HepG2 (cell line): ENCODE data around the gene MTUS2. TPM values are rescaled to one million over a fixed set of nuclear protein-coding genes. Genes with fewer than 3 reads are reported as not detected.

Experiments used
- ATAC-seq: fragments of 200-7000 bp; cut with Tn5 transposase; 3 replicates; pipeline ENCODE4 v1.9.1; 2020; ENCODE audit warnings: mild to moderate bottlenecking, moderate library complexity
- BruUV-seq: library from RNA; stranded (reverse); fragments of 400-500 nt; replicated peaks from 2 replicates; lab custom pipeline; 2021; lab: Mats Ljungman, UMichigan
- CTCF ChIA-PET: fragments of 300-600 bp; formaldehyde crosslinking; extraction: SDS; loops from one replicate; lab custom pipeline; 2021; ENCODE audit warnings: low total read pairs, inconsistent platforms, low intra/inter-chr PET ratio; lab: Yijun Ruan, JAX
- POLR2A ChIA-PET: fragments of 350-600 bp; sonication (Branson Sonifier 250); formaldehyde crosslinking; loops from one replicate; lab custom pipeline; 2020; ENCODE audit warnings: antibody characterized with exemption, inconsistent platforms; lab: Yijun Ruan, JAX
- DNase-seq: peaks from one replicate; pipeline ENCODE4 v3.0.0-alpha.2; 2015; ENCODE audit warnings: low spot score
- FAIRE-seq: peaks from 3 replicates; lab custom pipeline; 2011; peaks lifted over from hg19 to GRCh38; lab: Jason Lieb, UNC
- H2AFZ ChIP-seq: one replicate; pipeline ENCODE4 v1.6.1; 2011; ENCODE audit warnings: low read length, inconsistent platforms
- H3K27ac ChIP-seq: fragments of 300-600 bp; 3 replicates; pipeline ENCODE4 v1.8.0; 2011; ENCODE audit warnings: mixed run types, mild to moderate bottlenecking, mixed read lengths, low read length, inconsistent platforms; ENCODE audit not compliant: insufficient read depth; ENCODE audit errors: extremely low read length
- H3K27me3 ChIP-seq, 2 experiments: fragments of 200-600 bp in 1 of 2; 2 replicates in 1 of 2; 3 replicates in 1 of 2; pipeline versions ENCODE4 v1.6.0 to v1.8.0; 2011; ENCODE audit warnings: low read length in 2 of 2, mild to moderate bottlenecking in 2 of 2, moderate library complexity in 2 of 2, inconsistent platforms in 1 of 2; ENCODE audit not compliant: insufficient read depth in 2 of 2, control insufficient read depth in 1 of 2
- H3K36me3 ChIP-seq, 2 experiments: fragments of 200-600 bp in 1 of 2; replicated peaks in 1 of 2; 2 replicates in 1 of 2; 3 replicates in 1 of 2; pipeline versions ENCODE4 v1.5.1 to v1.8.0; 2011; ENCODE audit warnings: low read length in 2 of 2, inconsistent platforms in 1 of 2; ENCODE audit not compliant: insufficient read depth in 2 of 2, control insufficient read depth in 1 of 2
- H3K4me1 ChIP-seq: 2 replicates; pipeline ENCODE4 v1.5.1; 2012; ENCODE audit warnings: low read length, inconsistent platforms; ENCODE audit not compliant: insufficient read depth
- H3K4me2 ChIP-seq: 2 replicates; pipeline ENCODE4 v1.6.0; 2011; ENCODE audit warnings: low read depth, low read length, inconsistent platforms
- H3K4me3 ChIP-seq, 3 experiments: fragments of 200-600 bp in 1 of 3; sonication (generic), shearing (Covaris generic) in 1 of 3; replicated peaks in 1 of 3; 2 replicates each; pipeline ENCODE4 v1.5.1; 2011 to 2016; ENCODE audit warnings: low read length in 3 of 3, inconsistent platforms in 2 of 3, low read depth in 2 of 3, mild to moderate bottlenecking in 2 of 3, control low read depth in 1 of 3, mixed read lengths in 1 of 3; ENCODE audit not compliant: insufficient read depth in 1 of 3
- H3K79me2 ChIP-seq: one replicate; pipeline ENCODE4 v1.6.1; 2011; ENCODE audit warnings: low read length, inconsistent platforms; ENCODE audit not compliant: insufficient read depth
- H3K9ac ChIP-seq: 2 replicates; pipeline ENCODE4 v1.6.0; 2011; ENCODE audit warnings: mild to moderate bottlenecking, low read depth, low read length, inconsistent platforms; ENCODE audit not compliant: insufficient read depth
- H3K9me3 ChIP-seq: 2 replicates; pipeline ENCODE4 v1.5.1; 2012; ENCODE audit warnings: mild to moderate bottlenecking, low read length
- H4K20me1 ChIP-seq: 2 replicates; pipeline ENCODE4 v1.6.0; 2011; ENCODE audit warnings: inconsistent platforms, mild to moderate bottlenecking, low read length, moderate library complexity; ENCODE audit not compliant: insufficient read depth
- BRCA1 ChIP-seq: sonication (generic); formaldehyde crosslinking; IDR thresholded peaks from 2 replicates; pipeline ENCODE4 v1.4.0; 2020; ENCODE audit warnings: missing genetic modification reagents
- CBFB ChIP-seq: sonication (generic); formaldehyde crosslinking; IDR thresholded peaks from 2 replicates; pipeline ENCODE4 v1.4.0; 2020; ENCODE audit warnings: missing genetic modification reagents
- CBX1 ChIP-seq: IDR thresholded peaks from one replicate; pipeline ENCODE4 v1.6.1; 2016; ENCODE audit warnings: antibody characterized with exemption, low read depth
- MED1 ChIP-seq: sonication (generic); formaldehyde crosslinking; IDR thresholded peaks from 2 replicates; pipeline ENCODE4 v1.4.0; 2020; ENCODE audit warnings: missing genetic modification reagents
- SNAI1 ChIP-seq: sonication (generic); formaldehyde crosslinking; IDR thresholded peaks from 2 replicates; pipeline ENCODE4 v1.5.0; 2020; ENCODE audit warnings: mild to moderate bottlenecking, missing genetic modification reagents, borderline replicate concordance
- SPEN ChIP-seq: sonication (generic); formaldehyde crosslinking; IDR thresholded peaks from 2 replicates; pipeline ENCODE4 v1.5.1; 2020; ENCODE audit warnings: low read depth, mild to moderate bottlenecking, missing genetic modification reagents
- ZMAT3 ChIP-seq: sonication (generic); formaldehyde crosslinking; conservative IDR thresholded peaks from 2 replicates; pipeline ENCODE4 v1.7.0; 2021; ENCODE audit warnings: missing genetic modification reagents
- ZNF580 ChIP-seq: IDR thresholded peaks from 2 replicates; pipeline ENCODE4 v1.6.1; 2016; ENCODE audit warnings: low read depth, borderline replicate concordance
- ZNF747 ChIP-seq: sonication (generic); formaldehyde crosslinking; IDR thresholded peaks from 2 replicates; pipeline ENCODE4 v1.8.1; 2023; ENCODE audit warnings: missing genetic modification reagents, mild to moderate bottlenecking, borderline replicate concordance
- ZNF766 ChIP-seq: sonication (generic); formaldehyde crosslinking; IDR thresholded peaks from 2 replicates; pipeline ENCODE4 v1.5.0; 2020; ENCODE audit warnings: missing genetic modification reagents, borderline replicate concordance
- WGBS: methylation state at CpG from one replicate; pipeline ENCODE4 v1.1.6; 2017; ENCODE audit warnings: low lambda C conversion rate; 5-methylcytosine and 5-hydroxymethylcytosine counted together
- in situ Hi-C: cut with HindIII; loops from 2 replicates; pipeline ENCODE4 v1.10.0; 2017; ENCODE audit warnings: low pct_unique_long_range_greater_than_20kb; ENCODE audit not compliant: extremely low pct_ligation_motif_present
- intact Hi-C: fragments of 100-400 bp; cut with micrococcal nuclease; formaldehyde crosslinking; loops from one replicate; pipeline ENCODE4 v1.10.0; 2022; ENCODE audit not compliant: unreplicated experiment
- polyA plus RNA-seq, 8 experiments: library from polyadenylated mRNA; depleted of rRNA in 3 of 8; stranded (reverse) in 7 of 8; unstranded in 1 of 8; fragments of >200 nt; fragmentation: Illumina TruSeq in 4 of 8; extraction: Trizol in 4 of 8; gene quantifications; 2 replicates each; pipeline versions ENCODE4 v1.2.1 to v1.2.3, GENCODE V29; 2011 to 2016; ENCODE audit warnings: low read depth in 4 of 8, missing spikeins in 1 of 8, mixed read lengths in 1 of 8; ENCODE audit not compliant: insufficient read depth in 1 of 8
- total RNA-seq, 5 experiments: library from RNA; depleted of rRNA; stranded (reverse); fragments of >200 nt; fragmentation: Illumina TruSeq; extraction: Trizol; gene quantifications; 2 replicates each; pipeline ENCODE4 v1.2.3, GENCODE V29; 2016; ENCODE audit warnings: low read depth in 1 of 5
- TF ChIP-seq, protein P1 (sequence below): sonication (generic); formaldehyde crosslinking; IDR thresholded peaks from 2 replicates; pipeline ENCODE4 v1.4.0; 2020; ENCODE audit warnings: missing genetic modification reagents
- TF ChIP-seq, protein P2 (sequence below): sonication (generic); formaldehyde crosslinking; IDR thresholded peaks from 2 replicates; pipeline ENCODE4 v1.4.0; 2020; ENCODE audit warnings: missing genetic modification reagents, borderline replicate concordance

MTUS2 gene
- total and polyA plus RNA-seq, 2 of the 13 experiments (the other 11 are each of a cell fraction or from before 2014, with no cell fraction given): not detected

GRCh38 chr13:28849441-28849840, 29.3 kb downstream of the MTUS2 start (continued):
- TF ChIP-seq SNAI1 (CRISPR knock-in tag): no peak
- TF ChIP-seq, protein P1, sequence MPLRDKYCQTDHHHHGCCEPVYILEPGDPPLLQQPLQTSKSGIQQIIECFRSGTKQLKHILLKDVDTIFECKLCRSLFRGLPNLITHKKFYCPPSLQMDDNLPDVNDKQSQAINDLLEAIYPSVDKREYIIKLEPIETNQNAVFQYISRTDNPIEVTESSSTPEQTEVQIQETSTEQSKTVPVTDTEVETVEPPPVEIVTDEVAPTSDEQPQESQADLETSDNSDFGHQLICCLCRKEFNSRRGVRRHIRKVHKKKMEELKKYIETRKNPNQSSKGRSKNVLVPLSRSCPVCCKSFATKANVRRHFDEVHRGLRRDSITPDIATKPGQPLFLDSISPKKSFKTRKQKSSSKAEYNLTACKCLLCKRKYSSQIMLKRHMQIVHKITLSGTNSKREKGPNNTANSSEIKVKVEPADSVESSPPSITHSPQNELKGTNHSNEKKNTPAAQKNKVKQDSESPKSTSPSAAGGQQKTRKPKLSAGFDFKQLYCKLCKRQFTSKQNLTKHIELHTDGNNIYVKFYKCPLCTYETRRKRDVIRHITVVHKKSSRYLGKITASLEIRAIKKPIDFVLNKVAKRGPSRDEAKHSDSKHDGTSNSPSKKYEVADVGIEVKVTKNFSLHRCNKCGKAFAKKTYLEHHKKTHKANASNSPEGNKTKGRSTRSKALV (CRISPR knock-in tag): no peak

DNA sequence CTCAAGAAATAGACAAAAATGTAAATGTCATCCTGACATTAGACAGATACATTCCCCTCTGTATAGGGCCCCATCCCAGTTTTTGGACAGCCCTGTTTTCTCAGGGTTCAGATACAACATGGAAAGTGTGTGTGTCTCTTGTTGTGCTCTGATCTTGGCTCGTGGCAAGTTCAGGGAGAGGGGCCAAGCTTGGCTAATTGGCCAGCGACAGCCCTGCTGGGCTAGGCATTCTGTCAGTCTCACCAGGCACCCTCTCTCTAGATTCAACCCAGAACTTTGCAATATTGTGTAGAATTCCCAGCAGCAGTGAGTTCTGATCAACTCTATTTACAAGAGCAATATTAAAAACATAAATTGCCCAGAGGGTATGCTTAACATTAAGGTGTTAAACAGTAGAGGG, 30.1 kb downstream of the MTUS2 start:
- FAIRE-seq: no peak
- Histone ChIP-seq H3K27me3 (no peaks in the 10 kb centered on the region), H3K4me3 (no peak overlapping the region), H3K36me3 (no peaks in the 10 kb centered on the region), H3K9me3 (no peaks in the 10 kb centered on the region), H3K4me1 (no peaks in the 10 kb centered on the region), H4K20me1 (no peaks in the 10 kb centered on the region), H3K4me2 (no peak overlapping the region), H3K27ac (no peak overlapping the region), H3K9ac (no peak overlapping the region), H2AFZ (no peak overlapping the region), H3K79me2 (no peaks in the 10 kb centered on the region)
- DNase-seq: no peak
- intact Hi-C loops: no loop called here
- ATAC-seq: no peak
- POLR2A ChIA-PET: no interaction called here
- no TSS peak for BruUV-seq
- CTCF ChIA-PET: no interaction called here
- WGBS: 0% methylated on average over 2 of the region's 2 CpGs
- in situ Hi-C loops: no loop called here
- TF ChIP-seq MED1 (no peak), ZNF766 (CRISPR knock-in tag) (no peak), ZNF580 (CRISPR knock-in tag) (no peak), CBX1 (no peak), CBFB (no peak), BRCA1 (CRISPR knock-in tag) (no peak), SPEN (CRISPR knock-in tag) (no peak), ZNF747 (CRISPR knock-in tag) (no peak), ZMAT3 (no peak)
- TF ChIP-seq, protein P2, sequence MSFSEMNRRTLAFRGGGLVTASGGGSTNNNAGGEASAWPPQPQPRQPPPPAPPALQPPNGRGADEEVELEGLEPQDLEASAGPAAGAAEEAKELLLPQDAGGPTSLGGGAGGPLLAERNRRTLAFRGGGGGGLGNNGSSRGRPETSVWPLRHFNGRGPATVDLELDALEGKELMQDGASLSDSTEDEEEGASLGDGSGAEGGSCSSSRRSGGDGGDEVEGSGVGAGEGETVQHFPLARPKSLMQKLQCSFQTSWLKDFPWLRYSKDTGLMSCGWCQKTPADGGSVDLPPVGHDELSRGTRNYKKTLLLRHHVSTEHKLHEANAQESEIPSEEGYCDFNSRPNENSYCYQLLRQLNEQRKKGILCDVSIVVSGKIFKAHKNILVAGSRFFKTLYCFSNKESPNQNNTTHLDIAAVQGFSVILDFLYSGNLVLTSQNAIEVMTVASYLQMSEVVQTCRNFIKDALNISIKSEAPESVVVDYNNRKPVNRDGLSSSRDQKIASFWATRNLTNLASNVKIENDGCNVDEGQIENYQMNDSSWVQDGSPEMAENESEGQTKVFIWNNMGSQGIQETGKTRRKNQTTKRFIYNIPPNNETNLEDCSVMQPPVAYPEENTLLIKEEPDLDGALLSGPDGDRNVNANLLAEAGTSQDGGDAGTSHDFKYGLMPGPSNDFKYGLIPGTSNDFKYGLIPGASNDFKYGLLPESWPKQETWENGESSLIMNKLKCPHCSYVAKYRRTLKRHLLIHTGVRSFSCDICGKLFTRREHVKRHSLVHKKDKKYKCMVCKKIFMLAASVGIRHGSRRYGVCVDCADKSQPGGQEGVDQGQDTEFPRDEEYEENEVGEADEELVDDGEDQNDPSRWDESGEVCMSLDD (CRISPR knock-in tag): no peak
